HepG2 (cell line): Measurements from ENCODE around the gene DNAJB11. TPM values are rescaled to one million over a fixed set of nuclear protein-coding genes. Genes with fewer than 3 reads are reported as not detected.

Experiments used
- ATAC-seq: fragments of 200-7000 bp; cut with Tn5 transposase; 3 replicates; pipeline ENCODE4 v1.9.1; 2020; ENCODE audit warnings: mild to moderate bottlenecking, moderate library complexity
- BruUV-seq: library from RNA; stranded (reverse); fragments of 400-500 nt; replicated peaks from 2 replicates; lab custom pipeline; 2021; lab: Mats Ljungman, UMichigan
- CTCF ChIA-PET: fragments of 300-600 bp; formaldehyde crosslinking; extraction: SDS; loops from one replicate; lab custom pipeline; 2021; ENCODE audit warnings: low total read pairs, inconsistent platforms, low intra/inter-chr PET ratio; lab: Yijun Ruan, JAX
- POLR2A ChIA-PET: fragments of 350-600 bp; sonication (Branson Sonifier 250); formaldehyde crosslinking; loops from one replicate; lab custom pipeline; 2020; ENCODE audit warnings: antibody characterized with exemption, inconsistent platforms; lab: Yijun Ruan, JAX
- DNase-seq: peaks from one replicate; pipeline ENCODE4 v3.0.0-alpha.2; 2015; ENCODE audit warnings: low spot score
- FAIRE-seq: peaks from 3 replicates; lab custom pipeline; 2011; peaks lifted over from hg19 to GRCh38; lab: Jason Lieb, UNC
- H2AFZ ChIP-seq: one replicate; pipeline ENCODE4 v1.6.1; 2011; ENCODE audit warnings: low read length, inconsistent platforms
- H3K27ac ChIP-seq: fragments of 300-600 bp; 3 replicates; pipeline ENCODE4 v1.8.0; 2011; ENCODE audit warnings: mixed run types, mild to moderate bottlenecking, mixed read lengths, low read length, inconsistent platforms; ENCODE audit not compliant: insufficient read depth; ENCODE audit errors: extremely low read length
- H3K27me3 ChIP-seq, 2 experiments: fragments of 200-600 bp in 1 of 2; 2 replicates in 1 of 2; 3 replicates in 1 of 2; pipeline versions ENCODE4 v1.6.0 to v1.8.0; 2011; ENCODE audit warnings: low read length in 2 of 2, mild to moderate bottlenecking in 2 of 2, moderate library complexity in 2 of 2, inconsistent platforms in 1 of 2; ENCODE audit not compliant: insufficient read depth in 2 of 2, control insufficient read depth in 1 of 2
- H3K36me3 ChIP-seq, 2 experiments: fragments of 200-600 bp in 1 of 2; replicated peaks in 1 of 2; 2 replicates in 1 of 2; 3 replicates in 1 of 2; pipeline versions ENCODE4 v1.5.1 to v1.8.0; 2011; ENCODE audit warnings: low read length in 2 of 2, inconsistent platforms in 1 of 2; ENCODE audit not compliant: insufficient read depth in 2 of 2, control insufficient read depth in 1 of 2
- H3K4me1 ChIP-seq: 2 replicates; pipeline ENCODE4 v1.5.1; 2012; ENCODE audit warnings: low read length, inconsistent platforms; ENCODE audit not compliant: insufficient read depth
- H3K4me2 ChIP-seq: 2 replicates; pipeline ENCODE4 v1.6.0; 2011; ENCODE audit warnings: low read depth, low read length, inconsistent platforms
- H3K4me3 ChIP-seq, 3 experiments: fragments of 200-600 bp in 1 of 3; sonication (generic), shearing (Covaris generic) in 1 of 3; replicated peaks in 1 of 3; 2 replicates each; pipeline ENCODE4 v1.5.1; 2011 to 2016; ENCODE audit warnings: low read length in 3 of 3, inconsistent platforms in 2 of 3, low read depth in 2 of 3, mild to moderate bottlenecking in 2 of 3, control low read depth in 1 of 3, mixed read lengths in 1 of 3; ENCODE audit not compliant: insufficient read depth in 1 of 3
- H3K79me2 ChIP-seq: one replicate; pipeline ENCODE4 v1.6.1; 2011; ENCODE audit warnings: low read length, inconsistent platforms; ENCODE audit not compliant: insufficient read depth
- H3K9ac ChIP-seq: 2 replicates; pipeline ENCODE4 v1.6.0; 2011; ENCODE audit warnings: mild to moderate bottlenecking, low read depth, low read length, inconsistent platforms; ENCODE audit not compliant: insufficient read depth
- H3K9me3 ChIP-seq: 2 replicates; pipeline ENCODE4 v1.5.1; 2012; ENCODE audit warnings: mild to moderate bottlenecking, low read length
- H4K20me1 ChIP-seq: 2 replicates; pipeline ENCODE4 v1.6.0; 2011; ENCODE audit warnings: inconsistent platforms, mild to moderate bottlenecking, low read length, moderate library complexity; ENCODE audit not compliant: insufficient read depth
- FOXO4 ChIP-seq: sonication (generic); formaldehyde crosslinking; conservative IDR thresholded peaks from 2 replicates; pipeline ENCODE4 v1.8.1; 2023; ENCODE audit warnings: missing genetic modification reagents
- HNF4G ChIP-seq, 2 experiments: sonication (generic) in 1 of 2; formaldehyde crosslinking in 1 of 2; IDR thresholded peaks; 2 replicates each; pipeline versions ENCODE4 v1.4.0 to v1.6.1; 2011 to 2020; ENCODE audit warnings: borderline replicate concordance in 2 of 2, low read depth in 2 of 2, mild to moderate bottlenecking in 2 of 2, low read length in 1 of 2, missing genetic modification reagents in 1 of 2, moderate library complexity in 1 of 2
- SKIL ChIP-seq: sonication (generic); formaldehyde crosslinking; IDR thresholded peaks from 2 replicates; pipeline ENCODE4 v1.8.0; 2022; ENCODE audit warnings: missing genetic modification reagents, mild to moderate bottlenecking, moderate library complexity, borderline replicate concordance
- USF2 ChIP-seq, 2 experiments: sonication (generic) in 1 of 2; formaldehyde crosslinking in 1 of 2; IDR thresholded peaks; 2 replicates each; pipeline versions ENCODE4 v1.5.1 to v1.6.1; 2011 to 2020; ENCODE audit warnings: borderline replicate concordance in 1 of 2, low read depth in 1 of 2, low read length in 1 of 2, mild to moderate bottlenecking in 1 of 2, missing genetic modification reagents in 1 of 2, moderate library complexity in 1 of 2
- ZIK1 ChIP-seq: sonication (generic); formaldehyde crosslinking; IDR thresholded peaks from 2 replicates; pipeline ENCODE4 v1.5.0; 2020; ENCODE audit warnings: mild to moderate bottlenecking, low read depth, missing genetic modification reagents, borderline replicate concordance
- ZNF121 ChIP-seq: sonication (generic); formaldehyde crosslinking; IDR thresholded peaks from 2 replicates; pipeline ENCODE4 v1.5.0; 2020; ENCODE audit warnings: mild to moderate bottlenecking, missing genetic modification reagents
- ZNF224 ChIP-seq: sonication (generic); formaldehyde crosslinking; IDR thresholded peaks from 2 replicates; pipeline ENCODE4 v1.5.0; 2020; ENCODE audit warnings: mild to moderate bottlenecking, missing genetic modification reagents
- ZNF354B ChIP-seq: sonication (generic); formaldehyde crosslinking; IDR thresholded peaks from 2 replicates; pipeline ENCODE4 v1.8.0; 2022; ENCODE audit warnings: mild to moderate bottlenecking, missing genetic modification reagents
- WGBS: methylation state at CpG from one replicate; pipeline ENCODE4 v1.1.6; 2017; ENCODE audit warnings: low lambda C conversion rate; 5-methylcytosine and 5-hydroxymethylcytosine counted together
- in situ Hi-C: cut with HindIII; loops from 2 replicates; pipeline ENCODE4 v1.10.0; 2017; ENCODE audit warnings: low pct_unique_long_range_greater_than_20kb; ENCODE audit not compliant: extremely low pct_ligation_motif_present
- intact Hi-C: fragments of 100-400 bp; cut with micrococcal nuclease; formaldehyde crosslinking; loops from one replicate; pipeline ENCODE4 v1.10.0; 2022; ENCODE audit not compliant: unreplicated experiment
- polyA plus RNA-seq, 8 experiments: library from polyadenylated mRNA; depleted of rRNA in 3 of 8; stranded (reverse) in 7 of 8; unstranded in 1 of 8; fragments of >200 nt; fragmentation: Illumina TruSeq in 4 of 8; extraction: Trizol in 4 of 8; gene quantifications; 2 replicates each; pipeline versions ENCODE4 v1.2.1 to v1.2.3, GENCODE V29; 2011 to 2016; ENCODE audit warnings: low read depth in 4 of 8, missing spikeins in 1 of 8, mixed read lengths in 1 of 8; ENCODE audit not compliant: insufficient read depth in 1 of 8
- total RNA-seq, 5 experiments: library from RNA; depleted of rRNA; stranded (reverse); fragments of >200 nt; fragmentation: Illumina TruSeq; extraction: Trizol; gene quantifications; 2 replicates each; pipeline ENCODE4 v1.2.3, GENCODE V29; 2016; ENCODE audit warnings: low read depth in 1 of 5

Gene DNAJB11
- total and polyA plus RNA-seq, 2 of the 13 experiments (the other 11 are each of a cell fraction or from before 2014, with no cell fraction given), result 41.0 to 132 TPM

GRCh38 chr3:186524616-186525015 is 45.9 kb upstream of the DNAJB11 start:
- Histone ChIP-seq H3K4me1 (peaks cover 63% of the 10 kb centered on the region), H3K4me3 (no peak overlapping the region), H2AFZ (no peak overlapping the region), H3K27ac (no peak overlapping the region), H3K27me3 (0 out of 5 replicates have a peak, but pooled peaks cover 0 to 1% of the 10 kb centered on the region in 2 experiments), H3K79me2 (no peaks in the 10 kb centered on the region), H3K4me2 (no peak overlapping the region), H3K9ac (no peak overlapping the region), H3K36me3 (no peaks in the 10 kb centered on the region), H4K20me1 (no peaks in the 10 kb centered on the region), H3K9me3 (no peaks in the 10 kb centered on the region)
- DNase-seq (no peak), FAIRE-seq (no peak), ATAC-seq (no peak)
- in situ Hi-C loops (no loop called here), intact Hi-C loops (no loop called here)
- 88% methylated on average over 5 of the region's 6 CpGs for WGBS
- ChIA-PET POLR2A (no interaction called here), CTCF (no interaction called here)
- BruUV-seq, result no TSS peak
- TF ChIP-seq ZNF354B (CRISPR knock-in tag) (no peak), HNF4G (IDR thresholded peaks at IDR 0.05; ENCODE audit: borderline replicate concordance, low read depth, low read length) (no peak), HNF4G (CRISPR knock-in tag; IDR thresholded peaks at IDR 0.05; ENCODE audit: borderline replicate concordance, low read depth) (no peak), ZIK1 (no peak), ZNF224 (CRISPR knock-in tag) (no peak), USF2 (IDR thresholded peaks at IDR 0.05; ENCODE audit: low read depth, low read length) (no peak), USF2 (CRISPR knock-in tag; IDR thresholded peaks at IDR 0.05; ENCODE audit: borderline replicate concordance) (no peak), ZNF121 (CRISPR knock-in tag) (no peak), FOXO4 (CRISPR knock-in tag) (no peak), SKIL (CRISPR knock-in tag) (no peak)
